GM12891 (cell line): ENCODE data around the gene HACD2.

Source experiments
- POLR2A ChIP-seq: IDR thresholded peaks from 2 replicates; pipeline ENCODE4 v1.6.1; 2011; ENCODE audit warnings: low read depth, low read length, control low read depth
- POLR2AphosphoS5 ChIP-seq: IDR thresholded peaks from 2 replicates; pipeline ENCODE4 v1.6.1; 2011; ENCODE audit warnings: low read depth, low read length, control low read depth
- POU2F2 ChIP-seq: IDR thresholded peaks from 2 replicates; pipeline ENCODE4 v1.6.1; 2011; ENCODE audit warnings: low read depth, mild to moderate bottlenecking, control low read depth, low read length, moderate library complexity
- TAF1 ChIP-seq: IDR thresholded peaks from 2 replicates; pipeline ENCODE4 v1.6.1; 2011; ENCODE audit warnings: low read depth, low read length, control low read depth

DNA sequence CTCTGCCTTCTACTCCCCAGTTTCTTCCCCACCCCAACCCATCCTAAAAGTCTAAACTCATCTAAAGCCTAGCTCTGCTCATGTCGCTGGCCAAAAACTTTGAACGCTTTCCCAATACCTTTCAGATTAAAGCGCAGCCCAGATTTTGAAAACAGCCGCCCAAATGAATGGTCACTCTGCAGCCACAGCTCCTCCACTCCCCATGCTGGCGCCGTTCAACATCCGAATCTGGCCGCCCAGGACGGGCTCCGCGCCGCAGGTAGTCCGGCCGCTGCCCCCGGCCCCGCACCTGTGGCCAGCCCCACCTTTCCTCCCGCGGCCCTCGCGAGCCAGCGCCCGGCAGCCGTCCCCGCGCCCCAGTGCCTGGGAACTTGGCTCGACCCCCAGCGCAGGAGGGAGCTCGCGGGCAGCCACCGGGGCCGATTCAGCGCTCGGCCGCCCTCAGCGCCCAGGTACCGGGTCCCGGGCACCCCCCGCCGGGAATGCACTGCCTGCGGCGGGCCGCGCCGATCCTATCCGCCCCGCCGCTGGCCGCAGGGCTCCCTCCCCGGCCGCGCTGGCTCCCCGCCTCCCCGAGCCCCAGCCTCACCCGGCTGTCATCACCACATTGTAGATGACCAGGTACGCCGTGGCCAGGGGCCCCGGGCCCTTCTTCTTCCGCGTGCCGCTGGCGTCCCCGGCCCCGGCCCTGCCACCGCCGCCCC is 417 bp downstream of the HACD2 start:
- TF ChIP-seq POLR2AphosphoS5 (no peak), POLR2A (no peak), TAF1 (no peak), POU2F2 (no peak)
